ENCODE results near the gene CYP17A1.
"Not testable (repeated sequence)": the region's sequence is repeated elsewhere in the genome, so short reads cannot be mapped to it uniquely, and the experiment has no call there.

CYP17A1 gene

DNA sequence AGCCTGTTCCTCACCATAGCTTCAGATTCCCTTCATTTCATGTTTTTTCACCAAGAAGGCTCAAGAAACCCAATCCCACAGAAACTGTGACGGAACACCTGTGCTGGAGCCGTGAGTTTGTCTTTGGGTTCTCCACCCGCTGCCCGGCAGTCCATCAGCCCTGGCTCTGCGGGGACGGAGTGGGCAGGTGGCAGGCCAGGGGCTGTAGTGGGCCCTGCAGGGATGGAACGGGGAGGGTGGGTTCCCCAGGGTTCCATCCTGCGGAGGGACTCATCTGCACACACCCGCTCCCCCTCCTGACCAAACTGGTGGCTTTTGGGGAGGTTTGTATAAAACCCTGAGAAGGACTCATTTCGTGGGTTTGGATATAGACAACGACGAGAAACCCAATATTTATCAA, 15.0 kb downstream of the CYP17A1 start:
- no peak overlapping the region for H3K4me3 ChIP-seq (ENCODE audit: low read depth, low read length)
- DNase-seq (ENCODE audit: low read depth), result no peak
- TF ChIP-seq CTCF (IDR thresholded peaks at IDR 0.05; ENCODE audit: insufficient read depth, low read depth, low read length, missing control alignments), result no peak

DNA sequence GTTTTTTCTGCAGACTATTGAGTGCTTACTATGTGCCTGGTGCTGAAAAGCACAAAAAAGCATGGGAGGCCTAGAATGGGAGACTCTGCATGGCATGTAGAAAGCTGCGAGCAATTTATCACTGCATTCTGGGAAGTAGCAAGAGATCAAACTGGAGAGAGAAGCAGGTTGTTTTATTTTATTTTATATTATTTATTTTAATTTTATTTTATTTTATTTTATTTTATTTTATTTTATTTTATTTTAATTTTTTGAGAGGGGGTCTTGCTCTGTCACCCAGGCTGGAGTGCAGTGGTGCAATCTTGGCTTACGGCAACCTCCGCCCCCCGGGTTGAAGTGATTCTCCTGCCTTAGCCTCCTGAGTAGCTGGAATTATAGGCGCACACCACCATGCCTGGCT, 17.2 kb downstream of the CYP17A1 start:
- not testable (repeated sequence) for H3K4me3 ChIP-seq (ENCODE audit: low read depth, low read length); DNase-seq (ENCODE audit: low read depth)

DNA sequence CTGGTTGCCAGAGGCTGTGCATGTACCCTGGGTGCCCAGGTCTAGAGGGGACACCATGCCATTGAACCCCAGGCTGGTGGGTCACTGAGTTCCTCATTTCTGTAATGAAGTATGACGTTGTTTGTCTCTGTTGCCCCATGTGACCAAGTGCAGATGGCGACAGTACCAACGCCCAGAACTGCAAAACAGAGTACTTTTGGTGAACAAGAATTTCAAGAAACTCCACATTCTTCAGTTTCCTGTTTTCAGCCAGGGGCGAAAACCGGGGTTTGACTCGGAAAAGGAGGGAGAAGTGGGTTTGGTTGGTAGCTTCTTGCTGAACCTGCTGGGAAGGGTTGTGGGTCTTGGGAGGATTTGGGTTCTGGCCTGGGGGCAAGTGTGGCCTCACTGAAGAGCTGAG, 18.2 kb downstream of the CYP17A1 start:
- TF ChIP-seq CTCF (IDR thresholded peaks at IDR 0.05; ENCODE audit: insufficient read depth, low read depth, low read length, missing control alignments), result no peak
- DNase-seq (ENCODE audit: low read depth), result no peak
- no peak overlapping the region for H3K4me3 ChIP-seq (ENCODE audit: low read depth, low read length)

DNA sequence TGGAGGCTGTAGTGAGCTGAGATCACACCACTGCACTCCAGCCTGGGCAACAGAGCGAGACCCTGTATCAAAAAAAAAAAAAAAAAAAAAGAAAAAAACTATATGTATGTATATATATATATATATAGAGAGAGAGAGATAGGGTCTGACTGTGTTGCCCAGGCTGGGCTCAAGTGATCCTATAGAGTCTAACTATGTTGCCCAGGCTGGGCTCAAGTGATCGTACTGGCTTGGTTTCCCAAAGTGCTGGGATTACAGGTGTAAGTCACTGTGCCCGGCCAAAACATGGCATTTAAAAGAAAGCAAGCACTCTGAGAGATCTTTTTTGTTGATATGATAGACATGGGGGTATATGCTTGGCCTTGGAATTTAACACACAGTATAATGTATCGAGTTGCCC, 20.0 kb downstream of the CYP17A1 start:
- DNase-seq (ENCODE audit: low read depth), result no peak
- no peak for TF ChIP-seq CTCF (IDR thresholded peaks at IDR 0.05; ENCODE audit: insufficient read depth, low read depth, low read length, missing control alignments)
- no peak overlapping the region for H3K4me3 ChIP-seq (ENCODE audit: low read depth, low read length)

- H3K4me3 ChIP-seq (ENCODE audit: low read depth, low read length), result no peak overlapping the region
- no peak for DNase-seq (ENCODE audit: low read depth)
- TF ChIP-seq CTCF (IDR thresholded peaks at IDR 0.05; ENCODE audit: insufficient read depth, low read depth, low read length, missing control alignments), result no peak
Observed at GRCh38 chr10:102815790-102816549, 21.2 kb downstream of the CYP17A1 start.

DNA sequence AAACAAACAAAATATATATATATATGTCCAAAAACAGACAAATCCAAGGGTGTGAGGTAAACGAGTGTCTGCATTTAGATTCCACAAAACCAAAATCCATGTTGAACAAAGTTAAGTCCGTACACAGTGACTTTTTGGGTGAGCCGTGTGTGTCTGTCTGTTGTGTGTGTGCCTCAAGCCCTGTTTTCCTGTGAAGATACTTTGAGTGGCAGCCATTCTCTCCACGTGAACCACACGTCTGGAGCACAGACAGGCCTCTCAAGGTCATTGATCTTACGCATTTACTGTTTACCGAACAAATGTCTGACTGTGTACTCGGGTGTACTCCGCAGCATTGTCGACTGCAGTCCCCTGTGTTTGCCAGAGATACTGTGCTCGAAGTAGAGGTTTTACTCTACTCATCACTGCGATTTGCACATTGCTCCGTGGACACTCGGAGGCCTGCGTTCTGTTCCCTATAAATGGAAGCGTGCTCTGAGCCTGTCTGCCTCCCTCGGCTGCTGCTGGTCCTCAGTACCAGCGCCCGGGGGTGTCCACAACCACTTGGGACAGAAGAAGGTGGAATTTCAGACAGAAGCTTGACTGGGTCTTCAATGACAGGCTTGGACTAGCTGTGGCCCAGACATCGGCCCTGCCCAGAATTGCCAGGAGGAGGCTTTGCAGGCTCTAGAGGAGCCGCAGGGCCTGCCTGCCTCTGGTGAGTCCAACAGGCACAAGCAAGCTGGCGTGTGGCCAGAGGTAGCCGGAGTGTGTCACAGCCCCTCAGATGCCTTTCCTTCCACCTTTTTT, 22.1 kb downstream of the CYP17A1 start:
- no peak overlapping the region for H3K4me3 ChIP-seq (ENCODE audit: low read depth, low read length)
- no peak for DNase-seq (ENCODE audit: low read depth)
- no peak for TF ChIP-seq CTCF (IDR thresholded peaks at IDR 0.05; ENCODE audit: insufficient read depth, low read depth, low read length, missing control alignments)

DNA sequence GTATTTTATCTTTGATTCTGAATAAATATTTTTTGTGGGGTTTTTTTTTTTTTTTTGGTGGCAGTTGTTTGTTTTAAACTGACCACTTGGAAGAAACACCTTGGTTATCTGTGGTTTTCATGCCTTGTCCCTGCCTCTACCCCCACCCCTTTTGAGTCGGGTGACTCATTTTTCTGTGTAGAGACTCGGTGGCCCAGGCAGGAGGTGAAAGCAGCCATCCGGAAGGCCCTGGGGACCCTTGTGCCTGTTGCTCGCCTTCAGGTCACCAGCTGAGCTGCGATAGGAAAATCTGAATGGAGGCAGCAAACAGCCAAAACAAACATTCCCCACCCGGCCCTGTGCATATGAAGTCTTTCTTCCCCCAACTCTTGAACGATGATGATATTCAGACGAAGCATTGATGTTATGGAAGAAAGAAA, 22.8 kb downstream of the CYP17A1 start:
- no peak for TF ChIP-seq CTCF (IDR thresholded peaks at IDR 0.05; ENCODE audit: insufficient read depth, low read depth, low read length, missing control alignments)
- DNase-seq (ENCODE audit: low read depth), result no peak
- H3K4me3 ChIP-seq (ENCODE audit: low read depth, low read length), result no peak overlapping the region
